AG10803 (cell line): Measurements from ENCODE around the gene MCTP2.

Source experiments
- DNase-seq: peaks from one replicate; pipeline ENCODE4 v3.0.0; 2010; ENCODE audit warnings: low read depth
- H3K4me3 ChIP-seq: 2 replicates; pipeline ENCODE4 v1.5.1; 2011; ENCODE audit warnings: mild to moderate bottlenecking, low read length, control low read depth
- CTCF ChIP-seq: conservative IDR thresholded peaks from 2 replicates; pipeline ENCODE4 v1.5.1; 2011; ENCODE audit warnings: mild to moderate bottlenecking, low read length, control low read depth, inconsistent platforms

Gene MCTP2

GRCh38 chr15:94494732-94495131 is 263.4 kb downstream of the MCTP2 start:
- no peak for DNase-seq
- TF ChIP-seq CTCF = no peak
- no peak overlapping the region for H3K4me3 ChIP-seq

- no peak for DNase-seq
- no peak for TF ChIP-seq CTCF
- no peak overlapping the region for H3K4me3 ChIP-seq
These were observed 271.9 kb downstream of the MCTP2 start for GRCh38 chr15:94503293-94503692.

GRCh38 chr15:94509259-94509658 is 277.9 kb downstream of the MCTP2 start:
- no peak for DNase-seq
- no peak for TF ChIP-seq CTCF

GRCh38 chr15:94522125-94522524 is 290.8 kb downstream of the MCTP2 start:
- no peak for TF ChIP-seq CTCF
- no peak overlapping the region for H3K4me3 ChIP-seq
- DNase-seq = no peak

More at GRCh38 chr15:94509259-94509658, 277.9 kb downstream of the MCTP2 start:
- no peak overlapping the region for H3K4me3 ChIP-seq

GRCh38 chr15:94523873-94524272 is 292.5 kb downstream of the MCTP2 start:
- DNase-seq = no peak

GRCh38 chr15:94524565-94524964 is 293.2 kb downstream of the MCTP2 start:
- no peak for DNase-seq
- H3K4me3 ChIP-seq = no peak overlapping the region
- no peak for TF ChIP-seq CTCF

More at GRCh38 chr15:94523873-94524272, 292.5 kb downstream of the MCTP2 start:
- no peak overlapping the region for H3K4me3 ChIP-seq
- no peak for TF ChIP-seq CTCF

GRCh38 chr15:94526071-94526689 is 294.8 kb downstream of the MCTP2 start:
- DNase-seq = no peak
- TF ChIP-seq CTCF = peak; percentile 6; the same call in 1 of the 2 replicates
- H3K4me3 ChIP-seq = no peak overlapping the region
